ENCODE measurements around the gene RNH1.

GRCh38 chr11:490930-491260 is 16.1 kb downstream of the RNH1 start:
- TF ChIP-seq POLR2A (IDR thresholded peaks at IDR 0.05) (no peak), CTCF (IDR thresholded peaks at IDR 0.05) (no peak)

Measured in body of pancreas (tissue), 4 donors.